Peyer's patch (tissue), 4 donors: ENCODE data around the gene IGDCC3.

Source experiments
- POLR2A ChIP-seq, 2 donors: fragments of 450-650 bp; IDR thresholded peaks; one replicate each; pipeline ENCODE4 v1.5.1; 2017; ENCODE audit warnings: antibody characterized with exemption in 2 of 2, mild to moderate bottlenecking in 2 of 2, moderate library complexity in 2 of 2
- TF ChIP-seq, protein P1 (sequence below), 6 experiments: fragments of 450-650 bp in 4 of 6; fragments of 200-600 bp in 2 of 6; sonication (generic) in 1 of 6; IDR thresholded peaks; one replicate each; pipeline ENCODE4 v1.5.1; 2017 to 2019; ENCODE audit warnings: antibody characterized with exemption in 6 of 6, mild to moderate bottlenecking in 3 of 6, moderate library complexity in 1 of 6

DNA sequence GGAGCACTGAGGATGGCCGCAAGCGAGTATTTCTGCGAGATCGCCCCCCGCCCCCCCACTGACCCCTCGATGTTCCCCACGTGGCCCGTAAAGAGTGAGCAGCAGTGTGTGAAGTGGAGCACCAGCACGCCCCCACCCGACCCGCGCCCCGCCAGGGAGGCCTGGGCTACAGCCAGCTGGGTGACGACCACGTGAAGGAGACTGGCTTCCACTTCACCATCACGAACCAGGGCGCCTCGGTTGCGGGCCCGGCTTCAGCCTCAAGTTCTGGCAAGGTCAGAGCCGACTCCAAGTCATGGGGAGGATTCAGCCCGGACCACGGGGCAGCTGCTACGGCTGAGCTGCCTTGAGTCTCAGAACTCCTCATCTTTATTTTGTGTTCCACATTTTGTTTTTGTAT, 75.7 kb downstream of the IGDCC3 start:
- TF ChIP-seq, protein P1, sequence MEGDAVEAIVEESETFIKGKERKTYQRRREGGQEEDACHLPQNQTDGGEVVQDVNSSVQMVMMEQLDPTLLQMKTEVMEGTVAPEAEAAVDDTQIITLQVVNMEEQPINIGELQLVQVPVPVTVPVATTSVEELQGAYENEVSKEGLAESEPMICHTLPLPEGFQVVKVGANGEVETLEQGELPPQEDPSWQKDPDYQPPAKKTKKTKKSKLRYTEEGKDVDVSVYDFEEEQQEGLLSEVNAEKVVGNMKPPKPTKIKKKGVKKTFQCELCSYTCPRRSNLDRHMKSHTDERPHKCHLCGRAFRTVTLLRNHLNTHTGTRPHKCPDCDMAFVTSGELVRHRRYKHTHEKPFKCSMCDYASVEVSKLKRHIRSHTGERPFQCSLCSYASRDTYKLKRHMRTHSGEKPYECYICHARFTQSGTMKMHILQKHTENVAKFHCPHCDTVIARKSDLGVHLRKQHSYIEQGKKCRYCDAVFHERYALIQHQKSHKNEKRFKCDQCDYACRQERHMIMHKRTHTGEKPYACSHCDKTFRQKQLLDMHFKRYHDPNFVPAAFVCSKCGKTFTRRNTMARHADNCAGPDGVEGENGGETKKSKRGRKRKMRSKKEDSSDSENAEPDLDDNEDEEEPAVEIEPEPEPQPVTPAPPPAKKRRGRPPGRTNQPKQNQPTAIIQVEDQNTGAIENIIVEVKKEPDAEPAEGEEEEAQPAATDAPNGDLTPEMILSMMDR (IDR thresholded peaks at IDR 0.05): no peak
- TF ChIP-seq POLR2A (IDR thresholded peaks at IDR 0.05): no peak
